Fibroblast of the conjunctiva (primary cell): ENCODE measurements around the gene ARHGAP42.
"Not testable (repeated sequence)": the region's sequence is repeated elsewhere in the genome, so short reads cannot be mapped to it uniquely, and the experiment has no call there.

Experiments
- DNase-seq: peaks from one replicate; pipeline ENCODE4 v3.0.0-alpha.2; 2010; ENCODE audit warnings: low read depth

ARHGAP42 gene, protein sequence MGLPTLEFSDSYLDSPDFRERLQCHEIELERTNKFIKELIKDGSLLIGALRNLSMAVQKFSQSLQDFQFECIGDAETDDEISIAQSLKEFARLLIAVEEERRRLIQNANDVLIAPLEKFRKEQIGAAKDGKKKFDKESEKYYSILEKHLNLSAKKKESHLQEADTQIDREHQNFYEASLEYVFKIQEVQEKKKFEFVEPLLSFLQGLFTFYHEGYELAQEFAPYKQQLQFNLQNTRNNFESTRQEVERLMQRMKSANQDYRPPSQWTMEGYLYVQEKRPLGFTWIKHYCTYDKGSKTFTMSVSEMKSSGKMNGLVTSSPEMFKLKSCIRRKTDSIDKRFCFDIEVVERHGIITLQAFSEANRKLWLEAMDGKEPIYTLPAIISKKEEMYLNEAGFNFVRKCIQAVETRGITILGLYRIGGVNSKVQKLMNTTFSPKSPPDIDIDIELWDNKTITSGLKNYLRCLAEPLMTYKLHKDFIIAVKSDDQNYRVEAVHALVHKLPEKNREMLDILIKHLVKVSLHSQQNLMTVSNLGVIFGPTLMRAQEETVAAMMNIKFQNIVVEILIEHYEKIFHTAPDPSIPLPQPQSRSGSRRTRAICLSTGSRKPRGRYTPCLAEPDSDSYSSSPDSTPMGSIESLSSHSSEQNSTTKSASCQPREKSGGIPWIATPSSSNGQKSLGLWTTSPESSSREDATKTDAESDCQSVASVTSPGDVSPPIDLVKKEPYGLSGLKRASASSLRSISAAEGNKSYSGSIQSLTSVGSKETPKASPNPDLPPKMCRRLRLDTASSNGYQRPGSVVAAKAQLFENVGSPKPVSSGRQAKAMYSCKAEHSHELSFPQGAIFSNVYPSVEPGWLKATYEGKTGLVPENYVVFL

DNA sequence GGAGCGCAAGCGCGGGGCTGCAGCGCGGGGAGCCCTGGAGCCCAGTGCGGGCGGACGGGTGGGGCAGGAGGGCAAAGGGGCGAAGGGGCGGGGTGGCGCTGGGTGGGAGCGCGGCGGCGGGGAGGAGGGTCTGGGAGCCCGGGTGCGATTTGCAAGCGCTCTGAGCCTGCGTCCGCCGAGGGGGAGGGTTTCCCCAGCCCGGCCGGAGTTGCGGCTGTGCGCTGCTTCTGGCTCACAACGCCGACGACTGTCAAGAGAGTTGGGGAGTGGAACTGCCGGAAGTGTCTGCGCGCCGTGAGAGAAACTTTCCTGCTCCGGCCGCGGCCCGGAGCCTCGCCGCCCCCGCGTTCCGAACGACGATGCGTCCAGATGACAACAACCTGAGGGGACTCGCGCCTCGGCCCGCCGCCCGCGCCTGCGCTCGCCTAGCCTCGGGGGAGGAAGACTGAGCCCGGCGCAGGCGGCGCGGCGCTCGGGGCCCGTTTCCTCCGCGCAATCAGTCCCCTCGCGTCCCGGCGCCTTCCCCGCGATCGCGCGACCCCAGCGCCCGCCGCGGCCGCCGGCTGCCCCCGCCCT lies at the start of gene ARHGAP42:
Gene ARHGAP42, plus strand, starts transcription at position 235 of the 576 bp plus-strand sequence. CDS start 391 bp downstream, outside the sequence.
- DNase-seq, result peak; percentile 30

DNA sequence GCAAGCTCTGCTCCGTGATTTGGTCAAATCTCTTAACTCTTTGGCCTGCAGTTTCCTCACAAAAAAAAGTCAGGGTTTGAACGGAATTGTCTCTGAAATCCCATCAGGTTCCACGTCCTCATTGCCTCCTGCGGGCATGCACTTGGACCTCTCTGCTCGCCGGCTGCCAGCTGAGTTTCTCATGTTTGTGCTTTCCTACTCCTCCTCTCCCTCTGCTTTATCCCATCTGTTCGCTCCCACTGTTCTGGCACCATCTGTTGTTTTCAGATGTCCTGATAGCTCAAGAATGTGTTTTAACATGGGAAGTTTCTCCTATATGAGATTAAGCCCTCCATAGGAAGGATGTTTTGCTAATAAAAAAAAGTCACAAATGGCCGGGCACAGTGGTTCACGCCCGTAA lies 49.4 kb upstream of the ARHGAP42 start:
- DNase-seq, result no peak

- no peak for DNase-seq
Observed at GRCh38 chr11:100638648-100639047, 48.4 kb upstream of the ARHGAP42 start.

DNA sequence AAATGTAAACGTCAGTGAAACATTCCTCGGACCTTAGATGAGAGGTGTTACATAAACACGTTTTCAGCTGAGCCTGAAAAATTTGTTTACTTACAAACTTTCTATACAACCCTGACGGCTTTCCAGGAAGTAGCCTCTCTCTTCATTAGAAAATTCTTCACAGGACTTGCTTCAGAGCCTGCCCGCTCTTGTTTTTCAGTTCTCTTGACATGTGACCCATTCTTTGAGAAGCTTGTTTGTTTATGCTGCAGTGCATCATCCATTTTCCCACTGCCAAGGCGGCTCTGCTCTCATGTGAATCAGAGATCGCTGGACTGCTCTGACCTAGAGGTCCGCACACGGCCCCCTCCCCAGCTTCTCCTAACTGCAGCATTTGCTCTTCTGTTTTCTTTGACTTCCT lies 47.9 kb upstream of the ARHGAP42 start:
- DNase-seq, result no peak

DNA sequence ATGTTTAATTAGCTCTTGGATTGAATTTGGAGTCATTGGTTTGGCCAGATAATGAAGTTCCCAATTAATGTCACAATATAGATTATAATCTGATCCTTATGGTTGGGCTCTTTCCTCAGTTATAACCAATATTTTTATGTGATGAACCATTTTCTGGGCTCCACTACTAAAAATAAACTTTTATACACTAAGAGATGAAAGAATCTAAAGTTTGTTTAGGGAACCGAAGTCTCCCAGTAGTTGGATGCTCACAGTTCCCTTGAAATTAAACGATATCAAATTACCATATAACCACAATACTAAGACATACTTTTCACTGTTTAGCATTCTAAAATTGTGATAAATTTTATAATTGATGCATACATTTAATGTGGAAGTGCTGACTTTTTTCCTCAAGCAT lies 47.0 kb upstream of the ARHGAP42 start:
- DNase-seq, result no peak

DNA sequence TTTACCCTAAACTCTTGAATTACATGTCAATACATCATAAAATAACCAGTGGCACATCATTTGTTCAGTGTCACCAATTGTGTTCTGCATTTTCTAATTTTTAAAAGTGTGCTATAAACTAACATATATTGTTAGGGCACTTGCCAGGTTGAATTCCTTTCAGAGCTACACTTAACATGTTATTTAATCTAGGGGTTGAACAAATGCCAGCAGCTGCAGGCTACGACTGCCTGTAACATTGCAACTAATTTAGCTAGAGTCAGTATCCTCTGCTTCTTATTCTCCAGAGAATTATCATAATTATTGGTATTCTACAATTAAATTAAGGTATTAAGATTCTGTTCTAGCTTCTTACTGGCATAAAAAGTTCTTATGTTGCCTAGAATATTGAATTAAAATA lies 46.4 kb upstream of the ARHGAP42 start:
- DNase-seq, result no peak

GRCh38 chr11:100641456-100641855 lies 45.6 kb upstream of the ARHGAP42 start:
- DNase-seq, result no peak

DNA sequence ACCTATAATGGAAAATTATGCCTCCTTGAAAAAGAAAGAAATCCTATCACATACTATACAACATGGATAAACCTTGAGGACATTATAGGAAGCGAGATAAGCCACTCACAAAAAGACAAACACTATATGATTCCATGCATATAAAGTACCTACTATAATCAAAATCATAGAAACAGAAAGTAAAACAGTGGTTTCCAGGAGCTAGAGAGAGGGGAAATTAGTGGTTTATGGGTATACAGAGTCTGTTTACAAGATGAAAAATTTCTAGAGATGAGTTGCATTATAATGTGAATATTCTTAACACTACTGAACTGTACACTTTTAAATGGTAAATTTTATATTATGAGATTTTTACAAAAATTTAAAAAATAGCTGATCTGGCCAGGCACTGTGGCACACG lies 40.5 kb upstream of the ARHGAP42 start:
- no peak for DNase-seq

DNA sequence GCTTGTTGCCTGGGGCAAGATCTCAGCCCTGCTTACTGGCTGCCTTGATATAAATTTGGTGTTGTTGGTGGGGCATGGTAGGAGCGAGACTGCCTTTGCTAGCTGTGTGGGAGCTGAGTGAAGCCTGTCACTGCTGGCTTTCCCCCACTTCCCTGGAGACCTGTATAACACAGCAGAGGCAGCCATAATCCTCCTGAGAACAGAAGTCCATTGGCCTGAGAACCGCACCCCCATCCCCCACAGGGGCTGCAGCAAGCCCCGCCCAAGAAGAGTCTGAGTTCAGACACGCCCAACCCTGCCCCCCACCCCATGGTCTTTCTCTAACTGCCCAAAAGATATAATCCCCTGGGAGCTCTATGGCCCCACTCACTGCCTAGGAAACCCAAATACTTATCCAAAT lies 39.2 kb upstream of the ARHGAP42 start:
- no peak for DNase-seq

GRCh38 chr11:100663583-100663982 lies 23.5 kb upstream of the ARHGAP42 start:
- DNase-seq, result no peak

GRCh38 chr11:100663996-100664395 lies 23.1 kb upstream of the ARHGAP42 start:
- DNase-seq, result no peak

DNA sequence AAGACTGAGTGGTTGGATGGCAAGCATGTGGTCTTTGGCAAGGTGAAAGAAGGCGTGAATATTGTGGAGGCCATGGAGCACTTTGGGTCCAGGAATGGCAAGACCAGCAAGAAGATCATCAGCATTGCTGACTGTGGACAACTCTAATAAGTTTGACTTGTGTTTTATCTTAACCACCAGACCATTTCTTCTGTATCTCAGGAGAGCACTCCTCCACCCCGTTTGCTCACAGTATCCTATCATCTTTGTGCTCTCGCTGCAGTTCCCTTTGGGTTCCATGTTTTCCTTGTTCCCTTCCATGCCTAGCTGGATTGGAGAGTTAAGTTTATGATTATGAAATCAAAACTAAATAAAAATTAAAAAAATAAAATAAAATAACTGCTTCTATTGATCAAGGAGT lies 20.3 kb upstream of the ARHGAP42 start:
- DNase-seq, result not testable (repeated sequence)

DNA sequence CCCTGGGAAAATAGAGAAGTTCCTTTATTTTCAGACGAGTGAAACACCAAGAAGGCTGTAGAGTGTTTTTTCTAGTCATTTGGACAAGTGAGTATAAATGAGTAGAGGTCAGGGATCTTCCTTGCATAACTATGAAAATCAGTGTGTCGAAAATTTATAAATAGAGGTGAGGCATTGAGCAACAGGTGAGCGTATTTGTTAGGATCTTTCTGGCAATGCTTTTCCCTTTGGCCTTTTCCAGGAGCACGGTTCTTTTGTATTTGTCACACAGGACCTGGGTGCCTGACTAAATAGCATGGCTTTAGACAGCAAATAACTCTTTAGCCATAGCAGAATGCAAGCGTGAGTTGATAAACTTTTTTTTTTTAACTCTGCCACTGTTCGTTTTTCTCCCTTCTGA lies 19.6 kb upstream of the ARHGAP42 start:
- no peak for DNase-seq

- DNase-seq, result no peak
Observed at GRCh38 chr11:100670140-100670539, 16.9 kb upstream of the ARHGAP42 start.

DNA sequence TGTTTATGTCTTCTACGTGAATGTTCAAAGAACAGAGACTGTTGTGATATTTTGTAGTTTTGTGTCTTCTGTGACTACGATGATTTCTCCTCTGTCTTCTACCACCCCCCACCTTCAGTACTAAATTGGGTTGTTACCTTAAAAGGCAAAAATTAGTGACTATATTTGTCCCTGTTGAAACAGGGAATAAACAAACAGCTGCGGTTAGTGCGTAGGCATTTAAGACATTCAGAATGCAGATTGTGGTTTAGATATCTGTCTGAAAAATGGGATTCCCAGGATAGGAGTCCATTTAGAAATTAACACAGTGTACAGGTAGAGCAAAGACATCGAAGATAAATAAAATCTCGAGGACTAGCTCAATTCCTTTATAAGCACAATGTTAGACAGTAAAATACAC lies 15.6 kb upstream of the ARHGAP42 start:
- DNase-seq, result no peak

GRCh38 chr11:100672498-100673033 lies 14.5 kb upstream of the ARHGAP42 start:
- DNase-seq, result no peak

DNA sequence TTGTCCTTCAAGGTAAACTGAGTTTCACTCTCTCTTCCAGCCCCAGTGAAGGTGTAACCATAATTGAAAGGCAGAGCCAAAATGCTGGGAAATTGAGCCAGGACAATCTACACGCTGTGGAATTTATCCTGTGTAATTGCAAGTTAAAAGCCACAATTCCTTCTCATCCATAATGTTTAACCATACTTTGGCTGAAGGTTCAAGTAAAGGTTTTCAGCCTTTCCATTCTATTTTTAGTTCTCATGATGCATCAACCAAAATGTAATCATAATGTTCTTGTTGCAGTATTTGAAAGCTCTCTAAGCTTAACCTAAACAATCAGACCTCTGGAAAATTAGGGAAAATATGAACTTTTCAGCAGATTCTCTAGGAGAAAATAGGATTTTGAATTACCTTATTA lies 14.0 kb upstream of the ARHGAP42 start:
- DNase-seq, result no peak

- DNase-seq, result no peak
Observed at GRCh38 chr11:100674212-100674611, 12.9 kb upstream of the ARHGAP42 start.

DNA sequence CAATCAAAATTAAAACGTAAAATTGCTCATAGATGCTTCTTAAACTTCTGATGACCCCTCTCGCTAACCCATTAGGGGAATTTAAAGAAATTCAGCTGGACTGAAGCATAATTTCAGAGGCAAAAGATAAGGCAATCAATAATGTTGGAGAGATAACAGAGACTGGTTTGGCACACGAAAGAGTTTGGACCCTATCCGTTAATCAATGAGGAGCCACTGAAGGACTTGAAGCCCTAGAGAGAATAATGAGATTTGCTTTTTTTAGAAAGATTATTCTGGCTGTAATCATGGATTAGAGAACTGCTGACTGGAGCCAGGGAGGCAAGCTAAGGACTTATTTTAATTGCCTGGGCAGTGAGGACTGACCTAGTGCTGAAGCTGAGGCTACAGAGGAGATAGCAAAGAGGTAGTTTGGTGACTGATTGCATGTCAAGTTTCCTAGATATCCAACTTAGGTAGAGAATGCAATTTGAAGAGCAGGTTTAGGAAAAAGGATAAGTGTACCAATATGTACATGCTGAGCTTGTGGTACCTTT lies 11.9 kb upstream of the ARHGAP42 start:
- no peak for DNase-seq

GRCh38 chr11:100676901-100677300 lies 10.2 kb upstream of the ARHGAP42 start:
- no peak for DNase-seq

GRCh38 chr11:100677796-100678195 lies 9.3 kb upstream of the ARHGAP42 start:
- no peak for DNase-seq

- no peak for DNase-seq
Observed at GRCh38 chr11:100680070-100680469, 7.0 kb upstream of the ARHGAP42 start.
